ENCODE results near the gene PSMB11. TPM values are rescaled to one million over a fixed set of nuclear protein-coding genes. Genes with fewer than 3 reads are reported as not detected.

PSMB11 gene
- total RNA-seq, 1 donor from 2014 or later, result not detected

- DNase-seq (ENCODE audit: extremely low spot score in 2 of 2), result no peak
- H3K4me1 ChIP-seq, result no peaks in the 10 kb centered on the region
- no peak overlapping the region for H3K27ac ChIP-seq
- no peak overlapping the region for H3K4me3 ChIP-seq
- no peaks in the 10 kb centered on the region for H3K36me3 ChIP-seq
- no peaks in the 10 kb centered on the region for H3K9me3 ChIP-seq
- intact Hi-C loops (cut with DNase I), result no loop called here
- H3K27me3 ChIP-seq, result no peaks in the 10 kb centered on the region
- TF ChIP-seq POLR2A (IDR thresholded peaks at IDR 0.05) (no peak), POLR2AphosphoS5 (IDR thresholded peaks at IDR 0.05; ENCODE audit: insufficient read depth in 1 of 2, low read depth in 1 of 2) (no peak), CTCF (IDR thresholded peaks at IDR 0.05) (no peak)
These were observed 6.0 kb downstream of the PSMB11 start for GRCh38 chr14:23047751-23048693.

- Histone ChIP-seq H3K9me3 (no peaks in the 10 kb centered on the region), H3K27ac (no peak overlapping the region), H3K27me3 (no peaks in the 10 kb centered on the region)
These were observed 7.0 kb downstream of the PSMB11 start for GRCh38 chr14:23049011-23049410.

GRCh38 chr14:23051141-23052057 is 9.4 kb downstream of the PSMB11 start:
- H3K36me3 ChIP-seq, result no peaks in the 10 kb centered on the region
- no peak overlapping the region for H3K4me3 ChIP-seq
- DNase-seq (ENCODE audit: extremely low spot score in 2 of 2), result no peak
- H3K27ac ChIP-seq, result no peak overlapping the region
- no peak for TF ChIP-seq POLR2AphosphoS5 (IDR thresholded peaks at IDR 0.05; ENCODE audit: insufficient read depth in 1 of 2, low read depth in 1 of 2)
- no peak for TF ChIP-seq POLR2A (IDR thresholded peaks at IDR 0.05)
- no peak for TF ChIP-seq CTCF (IDR thresholded peaks at IDR 0.05)
- peaks cover 7% of the 10 kb centered on the region for H3K4me1 ChIP-seq
- no peaks in the 10 kb centered on the region for H3K9me3 ChIP-seq
- intact Hi-C loops (cut with DNase I), result no loop called here
- no peaks in the 10 kb centered on the region for H3K27me3 ChIP-seq

More at GRCh38 chr14:23049011-23049410, 7.0 kb downstream of the PSMB11 start:
- Histone ChIP-seq H3K4me3 (no peak overlapping the region), H3K4me1 (no peaks in the 10 kb centered on the region), H3K36me3 (no peaks in the 10 kb centered on the region)
- no peak for TF ChIP-seq POLR2AphosphoS5 (IDR thresholded peaks at IDR 0.05; ENCODE audit: insufficient read depth in 1 of 2, low read depth in 1 of 2)
- TF ChIP-seq POLR2A (IDR thresholded peaks at IDR 0.05), result no peak
- TF ChIP-seq CTCF (IDR thresholded peaks at IDR 0.05), result no peak
- intact Hi-C loops (cut with DNase I), result no loop called here
- DNase-seq (ENCODE audit: extremely low spot score in 2 of 2), result no peak

- H3K4me1 ChIP-seq, result peaks cover 15% of the 10 kb centered on the region
- no peak for TF ChIP-seq POLR2AphosphoS5 (IDR thresholded peaks at IDR 0.05; ENCODE audit: insufficient read depth in 1 of 2, low read depth in 1 of 2)
- no peak for TF ChIP-seq POLR2A (IDR thresholded peaks at IDR 0.05)
- no peak for TF ChIP-seq CTCF (IDR thresholded peaks at IDR 0.05)
- H3K27me3 ChIP-seq, result no peaks in the 10 kb centered on the region
- DNase-seq (ENCODE audit: extremely low spot score in 2 of 2), result no peak
- H3K9me3 ChIP-seq, result no peaks in the 10 kb centered on the region
- intact Hi-C loops (cut with DNase I), result no loop called here
- no peak overlapping the region for H3K4me3 ChIP-seq
- H3K27ac ChIP-seq, result no peak overlapping the region
- H3K36me3 ChIP-seq, result no peaks in the 10 kb centered on the region
These were observed 10.2 kb downstream of the PSMB11 start for GRCh38 chr14:23052182-23052623.
